RPMI8226 (cell line): ENCODE measurements around the gene ZNF26.
"Not testable (repeated sequence)": the region's sequence is repeated elsewhere in the genome, so short reads cannot be mapped to it uniquely, and the experiment has no call there.

Experiments
- DNase-seq: peaks from one replicate; pipeline ENCODE4 v3.0.0-alpha.2; 2015

Gene ZNF26

GRCh38 chr12:132956011-132956788 is 30.0 kb upstream of the ZNF26 start, which contains the start of gene ZNF605:
TSS of gene ZNF605 (minus strand) at chr12:132956306. CDS start at chr12:132945635, 10,671 bp downstream.
- DNase-seq: peak; percentile 79

- DNase-seq: not testable (repeated sequence)
These were observed 24.4 kb upstream of the ZNF26 start for GRCh38 chr12:132961790-132962189.

- DNase-seq: peak; percentile 49
These were observed 22.2 kb upstream of the ZNF26 start for GRCh38 chr12:132963947-132964346.

GRCh38 chr12:132965796-132966195 is 20.4 kb upstream of the ZNF26 start:
- DNase-seq: no peak

GRCh38 chr12:132966676-132967415 is 19.3 kb upstream of the ZNF26 start:
- no peak for DNase-seq

GRCh38 chr12:132967736-132968135 is 18.4 kb upstream of the ZNF26 start:
- no peak for DNase-seq

- no peak for DNase-seq
These were observed 13.8 kb upstream of the ZNF26 start for GRCh38 chr12:132972374-132972773.

GRCh38 chr12:132976870-132977269 is 9.3 kb upstream of the ZNF26 start:
- peak; percentile 53 for DNase-seq

GRCh38 chr12:132986885-132987225 is 688 bp downstream of the ZNF26 start:
- peak; percentile 23 for DNase-seq

- DNase-seq: no peak
These were observed 12.6 kb downstream of the ZNF26 start for GRCh38 chr12:132998741-132999140.

- no peak for DNase-seq
These were observed 24.6 kb downstream of the ZNF26 start for GRCh38 chr12:133010657-133011297.

- DNase-seq: no peak
These were observed 37.4 kb downstream of the ZNF26 start for GRCh38 chr12:133023566-133023965.

- DNase-seq: no peak
These were observed 40.8 kb downstream of the ZNF26 start for GRCh38 chr12:133026996-133027395.

GRCh38 chr12:133037207-133038005 is 51.2 kb downstream of the ZNF26 start, which contains the start of gene ZNF84:
TSS of gene ZNF84 (plus strand) at chr12:133037509. CDS start at chr12:133041468, 3,959 bp downstream.
- peak; percentile 97 for DNase-seq

GRCh38 chr12:133038118-133038709 is 52.0 kb downstream of the ZNF26 start:
- no peak for DNase-seq

- no peak for DNase-seq
These were observed 60.5 kb downstream of the ZNF26 start for GRCh38 chr12:133046698-133047097.

- DNase-seq: no peak
These were observed 71.3 kb downstream of the ZNF26 start for GRCh38 chr12:133057446-133057845.

GRCh38 chr12:133058203-133059113 is 72.3 kb downstream of the ZNF26 start:
- DNase-seq: no peak

GRCh38 chr12:133061954-133062353 is 75.8 kb downstream of the ZNF26 start:
- no peak for DNase-seq

GRCh38 chr12:133063556-133063955 is 77.4 kb downstream of the ZNF26 start:
- no peak for DNase-seq

- no peak for DNase-seq
These were observed 87.7 kb downstream of the ZNF26 start for GRCh38 chr12:133073836-133074235.
